WTC11 (cell line): ENCODE data around the gene SLC25A6.

Experiments
- CREB1 ChIP-seq: sonication (generic); formaldehyde crosslinking; IDR thresholded peaks from 2 replicates; pipeline ENCODE4 v1.8.0; 2023; ENCODE audit warnings: mild to moderate bottlenecking, missing genetic modification reagents
- ELF4 ChIP-seq: sonication (generic); formaldehyde crosslinking; IDR thresholded peaks from 2 replicates; pipeline ENCODE4 v1.8.1; 2022; ENCODE audit warnings: low read depth, mild to moderate bottlenecking, moderate library complexity, missing genetic modification reagents
- NFYB ChIP-seq: sonication (generic); formaldehyde crosslinking; conservative IDR thresholded peaks from 2 replicates; pipeline ENCODE4 v1.8.0; 2022; ENCODE audit warnings: low read depth, missing genetic modification reagents
- RELA ChIP-seq: sonication (generic); formaldehyde crosslinking; IDR thresholded peaks from 2 replicates; pipeline ENCODE4 v1.8.1; 2022; ENCODE audit warnings: missing genetic modification reagents, mild to moderate bottlenecking, borderline replicate concordance
- SMAD3 ChIP-seq: sonication (generic); formaldehyde crosslinking; IDR thresholded peaks from 2 replicates; pipeline ENCODE4 v1.8.0; 2022; ENCODE audit warnings: missing genetic modification reagents, mild to moderate bottlenecking, borderline replicate concordance
- TEAD4 ChIP-seq: sonication (generic); formaldehyde crosslinking; IDR thresholded peaks from 2 replicates; pipeline ENCODE4 v1.8.0; 2022; ENCODE audit warnings: mild to moderate bottlenecking, missing genetic modification reagents
- ZNF121 ChIP-seq: sonication (generic); formaldehyde crosslinking; IDR thresholded peaks from 2 replicates; pipeline ENCODE4 v1.8.0; 2023; ENCODE audit warnings: missing genetic modification reagents
- TF ChIP-seq, protein P1 (sequence below): fragments of 200-600 bp; IDR thresholded peaks from 2 replicates; pipeline ENCODE4 v1.8.0; 2022; ENCODE audit warnings: antibody characterized with exemption
- TF ChIP-seq, protein P2 (sequence below): fragments of 250-450 bp; sonication (Bioruptor Pico); IDR thresholded peaks from 2 replicates; pipeline ENCODE4 v2.1.2; 2022; ENCODE audit warnings: mild to moderate bottlenecking, moderate library complexity
- TF ChIP-seq, protein P3 (sequence below): sonication (generic); formaldehyde crosslinking; IDR thresholded peaks from 2 replicates; pipeline ENCODE4 v1.8.0; 2022; ENCODE audit warnings: mild to moderate bottlenecking, missing genetic modification reagents
- TF ChIP-seq, protein P4 (sequence below): sonication (generic); formaldehyde crosslinking; IDR thresholded peaks from 2 replicates; pipeline ENCODE4 v1.8.0; 2022; ENCODE audit warnings: missing genetic modification reagents
- TF ChIP-seq, protein P5 (sequence below): sonication (generic); formaldehyde crosslinking; IDR thresholded peaks from 2 replicates; pipeline ENCODE4 v1.8.1; 2023; ENCODE audit warnings: mild to moderate bottlenecking, missing genetic modification reagents, moderate library complexity
- TF ChIP-seq, protein P6 (sequence below): sonication (generic); formaldehyde crosslinking; IDR thresholded peaks from 2 replicates; pipeline ENCODE4 v1.8.1; 2023; ENCODE audit warnings: mild to moderate bottlenecking, missing genetic modification reagents, moderate library complexity
- TF ChIP-seq, protein P7 (sequence below): sonication (generic); formaldehyde crosslinking; IDR thresholded peaks from 2 replicates; pipeline ENCODE4 v1.8.0; 2022; ENCODE audit warnings: mild to moderate bottlenecking, missing genetic modification reagents

DNA sequence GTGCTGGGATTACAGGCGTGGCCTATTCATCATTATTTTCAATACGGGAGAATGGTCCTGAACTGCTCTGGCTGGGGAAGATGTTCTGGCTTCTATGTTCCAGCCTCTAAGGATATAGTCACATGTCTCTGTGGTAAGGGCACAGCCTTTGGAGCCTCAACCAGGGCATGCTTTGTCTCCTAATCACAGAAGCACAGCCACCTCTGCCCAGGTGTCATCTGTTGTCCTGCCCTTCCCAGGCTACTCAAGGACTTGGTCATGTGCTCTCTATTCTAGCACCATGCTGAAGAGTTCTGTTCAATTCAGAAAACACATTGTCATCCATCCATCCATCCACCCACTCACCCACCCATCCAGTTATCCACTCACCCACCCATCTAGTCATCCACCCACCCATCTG lies 31.3 kb upstream of the SLC25A6 start:
- TF ChIP-seq SMAD3, result no peak
- TF ChIP-seq, protein P1, sequence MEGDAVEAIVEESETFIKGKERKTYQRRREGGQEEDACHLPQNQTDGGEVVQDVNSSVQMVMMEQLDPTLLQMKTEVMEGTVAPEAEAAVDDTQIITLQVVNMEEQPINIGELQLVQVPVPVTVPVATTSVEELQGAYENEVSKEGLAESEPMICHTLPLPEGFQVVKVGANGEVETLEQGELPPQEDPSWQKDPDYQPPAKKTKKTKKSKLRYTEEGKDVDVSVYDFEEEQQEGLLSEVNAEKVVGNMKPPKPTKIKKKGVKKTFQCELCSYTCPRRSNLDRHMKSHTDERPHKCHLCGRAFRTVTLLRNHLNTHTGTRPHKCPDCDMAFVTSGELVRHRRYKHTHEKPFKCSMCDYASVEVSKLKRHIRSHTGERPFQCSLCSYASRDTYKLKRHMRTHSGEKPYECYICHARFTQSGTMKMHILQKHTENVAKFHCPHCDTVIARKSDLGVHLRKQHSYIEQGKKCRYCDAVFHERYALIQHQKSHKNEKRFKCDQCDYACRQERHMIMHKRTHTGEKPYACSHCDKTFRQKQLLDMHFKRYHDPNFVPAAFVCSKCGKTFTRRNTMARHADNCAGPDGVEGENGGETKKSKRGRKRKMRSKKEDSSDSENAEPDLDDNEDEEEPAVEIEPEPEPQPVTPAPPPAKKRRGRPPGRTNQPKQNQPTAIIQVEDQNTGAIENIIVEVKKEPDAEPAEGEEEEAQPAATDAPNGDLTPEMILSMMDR, result no peak
- TF ChIP-seq, protein P2, sequence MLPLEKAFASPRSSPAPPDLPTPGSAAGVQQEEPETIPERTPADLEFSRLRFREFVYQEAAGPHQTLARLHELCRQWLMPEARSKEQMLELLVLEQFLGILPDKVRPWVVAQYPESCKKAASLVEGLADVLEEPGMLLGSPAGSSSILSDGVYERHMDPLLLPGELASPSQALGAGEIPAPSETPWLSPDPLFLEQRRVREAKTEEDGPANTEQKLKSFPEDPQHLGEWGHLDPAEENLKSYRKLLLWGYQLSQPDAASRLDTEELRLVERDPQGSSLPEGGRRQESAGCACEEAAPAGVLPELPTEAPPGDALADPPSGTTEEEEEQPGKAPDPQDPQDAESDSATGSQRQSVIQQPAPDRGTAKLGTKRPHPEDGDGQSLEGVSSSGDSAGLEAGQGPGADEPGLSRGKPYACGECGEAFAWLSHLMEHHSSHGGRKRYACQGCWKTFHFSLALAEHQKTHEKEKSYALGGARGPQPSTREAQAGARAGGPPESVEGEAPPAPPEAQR (CRISPR knock-in tag), result no peak
- TF ChIP-seq, protein P3, sequence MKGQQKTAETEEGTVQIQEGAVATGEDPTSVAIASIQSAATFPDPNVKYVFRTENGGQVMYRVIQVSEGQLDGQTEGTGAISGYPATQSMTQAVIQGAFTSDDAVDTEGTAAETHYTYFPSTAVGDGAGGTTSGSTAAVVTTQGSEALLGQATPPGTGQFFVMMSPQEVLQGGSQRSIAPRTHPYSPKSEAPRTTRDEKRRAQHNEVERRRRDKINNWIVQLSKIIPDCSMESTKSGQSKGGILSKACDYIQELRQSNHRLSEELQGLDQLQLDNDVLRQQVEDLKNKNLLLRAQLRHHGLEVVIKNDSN, result no peak
- no peak for TF ChIP-seq ELF4
- TF ChIP-seq, protein P4, sequence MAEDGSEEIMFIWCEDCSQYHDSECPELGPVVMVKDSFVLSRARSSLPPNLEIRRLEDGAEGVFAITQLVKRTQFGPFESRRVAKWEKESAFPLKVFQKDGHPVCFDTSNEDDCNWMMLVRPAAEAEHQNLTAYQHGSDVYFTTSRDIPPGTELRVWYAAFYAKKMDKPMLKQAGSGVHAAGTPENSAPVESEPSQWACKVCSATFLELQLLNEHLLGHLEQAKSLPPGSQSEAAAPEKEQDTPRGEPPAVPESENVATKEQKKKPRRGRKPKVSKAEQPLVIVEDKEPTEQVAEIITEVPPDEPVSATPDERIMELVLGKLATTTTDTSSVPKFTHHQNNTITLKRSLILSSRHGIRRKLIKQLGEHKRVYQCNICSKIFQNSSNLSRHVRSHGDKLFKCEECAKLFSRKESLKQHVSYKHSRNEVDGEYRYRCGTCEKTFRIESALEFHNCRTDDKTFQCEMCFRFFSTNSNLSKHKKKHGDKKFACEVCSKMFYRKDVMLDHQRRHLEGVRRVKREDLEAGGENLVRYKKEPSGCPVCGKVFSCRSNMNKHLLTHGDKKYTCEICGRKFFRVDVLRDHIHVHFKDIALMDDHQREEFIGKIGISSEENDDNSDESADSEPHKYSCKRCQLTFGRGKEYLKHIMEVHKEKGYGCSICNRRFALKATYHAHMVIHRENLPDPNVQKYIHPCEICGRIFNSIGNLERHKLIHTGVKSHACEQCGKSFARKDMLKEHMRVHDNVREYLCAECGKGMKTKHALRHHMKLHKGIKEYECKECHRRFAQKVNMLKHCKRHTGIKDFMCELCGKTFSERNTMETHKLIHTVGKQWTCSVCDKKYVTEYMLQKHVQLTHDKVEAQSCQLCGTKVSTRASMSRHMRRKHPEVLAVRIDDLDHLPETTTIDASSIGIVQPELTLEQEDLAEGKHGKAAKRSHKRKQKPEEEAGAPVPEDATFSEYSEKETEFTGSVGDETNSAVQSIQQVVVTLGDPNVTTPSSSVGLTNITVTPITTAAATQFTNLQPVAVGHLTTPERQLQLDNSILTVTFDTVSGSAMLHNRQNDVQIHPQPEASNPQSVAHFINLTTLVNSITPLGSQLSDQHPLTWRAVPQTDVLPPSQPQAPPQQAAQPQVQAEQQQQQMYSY (CRISPR knock-in tag), result no peak
- TF ChIP-seq, protein P5, sequence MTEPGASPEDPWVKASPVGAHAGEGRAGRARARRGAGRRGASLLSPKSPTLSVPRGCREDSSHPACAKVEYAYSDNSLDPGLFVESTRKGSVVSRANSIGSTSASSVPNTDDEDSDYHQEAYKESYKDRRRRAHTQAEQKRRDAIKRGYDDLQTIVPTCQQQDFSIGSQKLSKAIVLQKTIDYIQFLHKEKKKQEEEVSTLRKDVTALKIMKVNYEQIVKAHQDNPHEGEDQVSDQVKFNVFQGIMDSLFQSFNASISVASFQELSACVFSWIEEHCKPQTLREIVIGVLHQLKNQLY (CRISPR knock-in tag), result no peak
- TF ChIP-seq RELA, result no peak
- no peak for TF ChIP-seq NFYB
- TF ChIP-seq ZNF121, result no peak
- TF ChIP-seq, protein P6, sequence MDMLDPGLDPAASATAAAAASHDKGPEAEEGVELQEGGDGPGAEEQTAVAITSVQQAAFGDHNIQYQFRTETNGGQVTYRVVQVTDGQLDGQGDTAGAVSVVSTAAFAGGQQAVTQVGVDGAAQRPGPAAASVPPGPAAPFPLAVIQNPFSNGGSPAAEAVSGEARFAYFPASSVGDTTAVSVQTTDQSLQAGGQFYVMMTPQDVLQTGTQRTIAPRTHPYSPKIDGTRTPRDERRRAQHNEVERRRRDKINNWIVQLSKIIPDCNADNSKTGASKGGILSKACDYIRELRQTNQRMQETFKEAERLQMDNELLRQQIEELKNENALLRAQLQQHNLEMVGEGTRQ (CRISPR knock-in tag), result no peak
- TF ChIP-seq, protein P7, sequence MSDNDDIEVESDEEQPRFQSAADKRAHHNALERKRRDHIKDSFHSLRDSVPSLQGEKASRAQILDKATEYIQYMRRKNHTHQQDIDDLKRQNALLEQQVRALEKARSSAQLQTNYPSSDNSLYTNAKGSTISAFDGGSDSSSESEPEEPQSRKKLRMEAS, result no peak
- TF ChIP-seq TEAD4, result no peak
- TF ChIP-seq CREB1 (CRISPR knock-in tag), result no peak
